GM23248 (cell line): ENCODE measurements around the gene TYSND1. TPM values are rescaled to one million over a fixed set of nuclear protein-coding genes. Genes with fewer than 3 reads are reported as not detected.
A peak's percentile ranks its signal among the peaks of the same experiment; 100 is the strongest.

ENCODE experiments used
- DNase-seq: peaks from one replicate; pipeline ENCODE4 v3.0.0-alpha.2; 2015
- H2AFZ ChIP-seq: fragments of 200-600 bp; sonication (generic); 2 replicates; pipeline ENCODE4 v1.6.1; 2016; ENCODE audit warnings: antibody characterized with exemption
- H3F3A ChIP-seq: fragments of 200-600 bp; sonication (generic); 2 replicates; pipeline ENCODE4 v1.6.1; 2016; ENCODE audit warnings: mild to moderate bottlenecking, antibody characterized with exemption, mixed run types; ENCODE audit not compliant: insufficient read depth
- H3K27ac ChIP-seq: fragments of 200-600 bp; sonication (generic); 2 replicates; pipeline ENCODE4 v1.5.1; 2016; ENCODE audit warnings: mild to moderate bottlenecking
- H3K27me3 ChIP-seq: fragments of 200-600 bp; sonication (generic); replicated peaks from 2 replicates; pipeline ENCODE4 v1.6.1; 2016; ENCODE audit warnings: mild to moderate bottlenecking; ENCODE audit not compliant: insufficient read depth
- H3K36me3 ChIP-seq: fragments of 200-600 bp; sonication (generic); 2 replicates; pipeline ENCODE4 v1.6.1; 2016; ENCODE audit warnings: low read depth, mild to moderate bottlenecking
- H3K4me1 ChIP-seq: fragments of 200-600 bp; sonication (generic); 2 replicates; pipeline ENCODE4 v1.6.1; 2016; ENCODE audit warnings: mild to moderate bottlenecking; ENCODE audit not compliant: insufficient read depth
- H3K4me2 ChIP-seq: fragments of 200-600 bp; sonication (generic); one replicate; pipeline ENCODE4 v1.6.1; 2016; ENCODE audit warnings: mild to moderate bottlenecking; ENCODE audit not compliant: unreplicated experiment
- H3K4me3 ChIP-seq: fragments of 200-600 bp; sonication (generic); 2 replicates; pipeline ENCODE4 v1.5.1; 2016; ENCODE audit warnings: mild to moderate bottlenecking
- H3K79me2 ChIP-seq: fragments of 200-600 bp; sonication (generic); 2 replicates; pipeline ENCODE4 v1.6.1; 2016; ENCODE audit warnings: mild to moderate bottlenecking; ENCODE audit not compliant: insufficient read depth
- H3K9ac ChIP-seq: fragments of 200-600 bp; sonication (generic); 2 replicates; pipeline ENCODE4 v1.6.1; 2016; ENCODE audit warnings: mild to moderate bottlenecking
- H3K9me2 ChIP-seq: fragments of 200-600 bp; sonication (generic); 2 replicates; pipeline ENCODE4 v1.6.1; 2016; ENCODE audit warnings: mixed run types, mild to moderate bottlenecking, moderate library complexity; ENCODE audit not compliant: insufficient read depth
- H3K9me3 ChIP-seq: fragments of 200-600 bp; sonication (generic); one replicate; pipeline ENCODE4 v1.6.1; 2017; ENCODE audit warnings: low read depth
- H4K20me1 ChIP-seq: fragments of 200-600 bp; sonication (generic); 2 replicates; pipeline ENCODE4 v1.6.0; 2016; ENCODE audit not compliant: insufficient read depth
- EZH2 ChIP-seq: fragments of 200-600 bp; sonication (generic); IDR thresholded peaks from 2 replicates; pipeline ENCODE4 v1.6.1; 2018; ENCODE audit warnings: antibody characterized with exemption, mild to moderate bottlenecking; ENCODE audit not compliant: insufficient read depth, poor library complexity, severe bottlenecking
- EZH2phosphoT487 ChIP-seq: fragments of 200-600 bp; sonication (generic); IDR thresholded peaks from 2 replicates; pipeline ENCODE4 v1.6.1; 2018; ENCODE audit warnings: antibody characterized with exemption, moderate library complexity, mild to moderate bottlenecking, low read depth; ENCODE audit not compliant: insufficient read depth
- WGBS, 2 experiments: methylation state at CpG; one replicate each; pipeline ENCODE4 v1.1.6; 2015 to 2017; ENCODE audit warnings: low lambda C conversion rate in 2 of 2, low coverage in 1 of 2; ENCODE audit errors: missing lambda C conversion rate in 2 of 2; 5-methylcytosine and 5-hydroxymethylcytosine counted together
- in situ Hi-C: fragments of 300-500 bp; cut with MboI; formaldehyde crosslinking; loops from 2 replicates; pipeline ENCODE4 v1.15.0; 2020
- polyA plus RNA-seq: library from polyadenylated mRNA; unstranded; fragments of >200 nt; fragmentation: Nextera tagmentation; extraction: Ambion mirVana; gene quantifications from 2 replicates; pipeline ENCODE4 v1.2.1, GENCODE V29; 2016
- total RNA-seq: library from RNA; depleted of rRNA; stranded (reverse); fragments of >200 nt; shearing (Covaris generic); gene quantifications from 2 replicates; pipeline ENCODE4 v1.2.3, GENCODE V29; 2014

The TYSND1 gene
- total and polyA plus RNA-seq, 2 experiments from 2014 or later = 4.0 to 6.4 TPM

DNA sequence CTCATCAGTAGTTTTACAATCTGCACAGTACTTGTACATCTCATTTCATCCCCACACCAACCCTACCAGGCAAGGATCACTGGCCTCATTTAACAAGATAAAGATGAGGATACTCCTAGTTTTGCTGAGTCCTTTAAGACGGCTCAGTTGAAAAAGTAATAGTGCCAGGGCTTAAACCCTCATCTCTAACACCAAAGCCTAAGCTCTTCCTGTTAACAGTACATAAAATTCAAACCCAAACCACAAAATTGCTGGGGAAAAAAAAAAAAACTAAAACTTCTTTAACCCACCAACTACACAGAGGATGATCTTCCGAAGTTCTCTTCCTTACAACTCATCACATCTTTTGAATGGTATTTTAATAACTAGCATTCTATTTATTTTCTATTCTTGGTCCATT lies 22.5 kb upstream of the TYSND1 start:
- peak; percentile 48 for DNase-seq
- 0 to 2% methylated on average over 2 of the region's 2 CpGs for WGBS, 2 experiments
- Histone ChIP-seq H3K36me3 (peaks cover 28% of the 10 kb centered on the region), H3F3A (peaks cover 33% of the 10 kb centered on the region), H3K4me2 (peak overlapping the region; percentile 89), H3K9me3 (no peaks in the 10 kb centered on the region), H3K27me3 (no peaks in the 10 kb centered on the region), H3K27ac (peak overlapping the region; percentile 92), H3K4me1 (peaks cover 18% of the 10 kb centered on the region), H3K9ac (peak overlapping the region; percentile 99), H3K9me2 (no peaks in the 10 kb centered on the region), H3K4me3 (peak overlapping the region; percentile 99), H2AFZ (no peak overlapping the region), H4K20me1 (peaks cover 22% of the 10 kb centered on the region; the same call in 1 of the 2 replicates), H3K79me2 (peaks cover 68% of the 10 kb centered on the region)
- TF ChIP-seq EZH2phosphoT487 (no peak), EZH2 (no peak)
- in situ Hi-C loops = no loop called here

- in situ Hi-C loops = no loop called here
- Histone ChIP-seq H2AFZ (no peak overlapping the region), H3K4me1 (peaks cover 30% of the 10 kb centered on the region), H3K27me3 (no peaks in the 10 kb centered on the region), H3K27ac (peak overlapping the region; percentile 6; the same call in 1 of the 2 replicates), H3K9me3 (no peaks in the 10 kb centered on the region), H3K9ac (peak overlapping the region; percentile 99), H4K20me1 (peaks cover 35% of the 10 kb centered on the region), H3K79me2 (peaks cover 85% of the 10 kb centered on the region), H3K9me2 (no peaks in the 10 kb centered on the region), H3F3A (peaks cover 39% of the 10 kb centered on the region), H3K4me3 (peak overlapping the region; percentile 99), H3K36me3 (peaks cover 32% of the 10 kb centered on the region), H3K4me2 (peak overlapping the region; percentile 89)
- 45 to 51% methylated on average over 7 of the region's 7 CpGs for WGBS, 2 experiments
- DNase-seq = peak; percentile 27
- TF ChIP-seq EZH2 (no peak), EZH2phosphoT487 (no peak)
Observed at GRCh38 chr10:70167246-70167645, 20.7 kb upstream of the TYSND1 start.

DNA sequence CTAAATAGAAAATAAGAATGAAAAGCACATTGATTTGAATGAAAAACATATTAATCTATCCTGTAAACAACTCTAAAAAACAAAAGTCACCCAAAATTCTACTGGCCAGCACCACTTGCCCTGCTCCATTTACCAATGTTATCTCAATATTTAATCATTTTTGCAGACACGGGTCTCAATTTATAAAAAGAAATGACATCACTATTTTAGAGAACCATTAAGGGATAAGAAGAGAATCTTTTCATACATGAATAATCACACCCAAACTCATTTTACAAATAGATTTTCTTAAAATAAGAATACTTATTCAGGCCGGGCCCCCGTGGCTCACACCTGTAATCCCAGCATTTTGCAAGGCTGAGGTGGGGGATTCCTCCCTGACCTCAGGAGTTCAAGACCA lies 19.9 kb upstream of the TYSND1 start:
- no peak overlapping the region for H3K27ac ChIP-seq
- WGBS, 2 experiments = 77 to 83% methylated on average over 3 of the region's 3 CpGs
- H3K79me2 ChIP-seq = peaks cover 93% of the 10 kb centered on the region
- no peak overlapping the region for H3K4me3 ChIP-seq
- H3K9me3 ChIP-seq = no peaks in the 10 kb centered on the region
- no peaks in the 10 kb centered on the region for H3K9me2 ChIP-seq
- TF ChIP-seq EZH2phosphoT487 (no peak), EZH2 (no peak)
- H3F3A ChIP-seq = peaks cover 45% of the 10 kb centered on the region
- H3K27me3 ChIP-seq = no peaks in the 10 kb centered on the region
- H3K4me1 ChIP-seq = peaks cover 38% of the 10 kb centered on the region
- H3K9ac ChIP-seq = no peak overlapping the region
- DNase-seq = no peak
- no peak overlapping the region for H2AFZ ChIP-seq
- in situ Hi-C loops = no loop called here
- no peak overlapping the region for H3K4me2 ChIP-seq
- H4K20me1 ChIP-seq = peaks cover 42% of the 10 kb centered on the region
- H3K36me3 ChIP-seq = peaks cover 33% of the 10 kb centered on the region

DNA sequence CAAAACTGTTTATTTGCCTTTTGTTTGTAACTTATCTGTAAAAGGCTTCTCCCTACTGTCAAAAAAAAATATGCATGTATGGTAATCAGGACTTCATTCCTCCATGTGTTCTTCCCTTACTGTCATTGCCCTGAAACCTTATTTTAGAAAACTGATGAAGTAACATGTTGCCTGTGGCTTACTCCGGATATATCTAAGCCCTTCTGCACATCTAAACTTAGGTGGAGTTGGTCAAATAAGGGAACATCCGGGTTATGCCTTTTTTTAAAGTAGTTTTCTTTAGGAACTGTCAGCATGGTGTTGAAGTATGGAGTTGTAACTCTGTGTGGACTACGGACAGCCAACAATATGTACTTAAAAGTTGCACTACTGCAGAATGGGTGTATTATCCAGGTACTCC lies 17.7 kb upstream of the TYSND1 start:
- Histone ChIP-seq H3K79me2 (peaks cover 99% of the 10 kb centered on the region), H4K20me1 (peaks cover 47% of the 10 kb centered on the region), H3K4me1 (peaks cover 49% of the 10 kb centered on the region), H2AFZ (no peak overlapping the region), H3K27ac (no peak overlapping the region), H3K4me2 (no peak overlapping the region), H3K27me3 (no peaks in the 10 kb centered on the region), H3K9me3 (no peaks in the 10 kb centered on the region), H3F3A (peaks cover 47% of the 10 kb centered on the region; the same call in 1 of the 2 replicates), H3K36me3 (peaks cover 54% of the 10 kb centered on the region), H3K9me2 (no peaks in the 10 kb centered on the region), H3K4me3 (no peak overlapping the region), H3K9ac (no peak overlapping the region)
- DNase-seq = no peak
- 51% methylated on average over 3 of the region's 3 CpGs for WGBS, 2 experiments
- TF ChIP-seq EZH2 (no peak), EZH2phosphoT487 (no peak)
- in situ Hi-C loops = no loop called here

DNA sequence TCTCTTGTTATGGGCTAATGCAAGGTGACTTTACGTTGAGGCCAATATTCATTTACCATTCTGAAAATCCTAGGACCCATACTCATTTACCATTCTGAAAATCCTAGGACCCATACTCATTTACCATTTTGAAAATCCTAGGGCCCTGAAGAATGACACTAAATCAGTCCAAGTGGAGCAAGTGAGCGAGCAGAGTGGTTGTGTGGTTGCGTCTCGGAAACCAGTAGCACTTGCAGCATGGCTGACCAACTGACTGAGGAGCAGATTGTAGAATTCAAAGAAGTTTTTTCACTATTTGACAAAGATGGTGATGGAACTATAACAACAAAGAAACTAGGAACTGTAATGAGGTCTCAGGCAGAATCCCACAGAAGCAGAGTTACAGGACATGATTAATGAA lies 16.9 kb upstream of the TYSND1 start:
- Histone ChIP-seq H2AFZ (no peak overlapping the region), H3K9me3 (no peaks in the 10 kb centered on the region), H3K9me2 (no peaks in the 10 kb centered on the region), H3F3A (peaks cover 50% of the 10 kb centered on the region; the same call in 1 of the 2 replicates), H3K9ac (no peak overlapping the region), H3K79me2 (peaks cover 99% of the 10 kb centered on the region), H4K20me1 (peaks cover 47% of the 10 kb centered on the region), H3K4me2 (no peak overlapping the region), H3K27me3 (no peaks in the 10 kb centered on the region), H3K4me1 (peaks cover 50% of the 10 kb centered on the region), H3K36me3 (peaks cover 59% of the 10 kb centered on the region), H3K4me3 (no peak overlapping the region), H3K27ac (no peak overlapping the region)
- TF ChIP-seq EZH2 (no peak), EZH2phosphoT487 (no peak)
- no peak for DNase-seq
- 93 to 94% methylated on average over 4 of the region's 4 CpGs for WGBS, 2 experiments
- in situ Hi-C loops = no loop called here
